Renal cortical epithelial cell (primary cell): Measurements from ENCODE around the gene BANP. TPM values are rescaled to one million over a fixed set of nuclear protein-coding genes. Genes with fewer than 3 reads are reported as not detected.
"Not testable (repeated sequence)": the region's sequence is repeated elsewhere in the genome, so short reads cannot be mapped to it uniquely, and the experiment has no call there.

ENCODE experiments used
- DNase-seq: peaks from one replicate; pipeline ENCODE4 v3.0.0-alpha.2; 2011; ENCODE audit warnings: low read depth
- total RNA-seq: library from RNA; depleted of rRNA; stranded (reverse); fragments of >200 nt; gene quantifications from 2 replicates; pipeline ENCODE4 v1.2.3, GENCODE V29; 2014

The BANP gene
- total RNA-seq, 1 donor from 2014 or later, result 27.9 TPM

GRCh38 chr16:87993901-87994300 lies 42.7 kb downstream of the BANP start:
- DNase-seq, result no peak

- DNase-seq, result no peak
These were observed 44.4 kb downstream of the BANP start for GRCh38 chr16:87995644-87996043.

DNA sequence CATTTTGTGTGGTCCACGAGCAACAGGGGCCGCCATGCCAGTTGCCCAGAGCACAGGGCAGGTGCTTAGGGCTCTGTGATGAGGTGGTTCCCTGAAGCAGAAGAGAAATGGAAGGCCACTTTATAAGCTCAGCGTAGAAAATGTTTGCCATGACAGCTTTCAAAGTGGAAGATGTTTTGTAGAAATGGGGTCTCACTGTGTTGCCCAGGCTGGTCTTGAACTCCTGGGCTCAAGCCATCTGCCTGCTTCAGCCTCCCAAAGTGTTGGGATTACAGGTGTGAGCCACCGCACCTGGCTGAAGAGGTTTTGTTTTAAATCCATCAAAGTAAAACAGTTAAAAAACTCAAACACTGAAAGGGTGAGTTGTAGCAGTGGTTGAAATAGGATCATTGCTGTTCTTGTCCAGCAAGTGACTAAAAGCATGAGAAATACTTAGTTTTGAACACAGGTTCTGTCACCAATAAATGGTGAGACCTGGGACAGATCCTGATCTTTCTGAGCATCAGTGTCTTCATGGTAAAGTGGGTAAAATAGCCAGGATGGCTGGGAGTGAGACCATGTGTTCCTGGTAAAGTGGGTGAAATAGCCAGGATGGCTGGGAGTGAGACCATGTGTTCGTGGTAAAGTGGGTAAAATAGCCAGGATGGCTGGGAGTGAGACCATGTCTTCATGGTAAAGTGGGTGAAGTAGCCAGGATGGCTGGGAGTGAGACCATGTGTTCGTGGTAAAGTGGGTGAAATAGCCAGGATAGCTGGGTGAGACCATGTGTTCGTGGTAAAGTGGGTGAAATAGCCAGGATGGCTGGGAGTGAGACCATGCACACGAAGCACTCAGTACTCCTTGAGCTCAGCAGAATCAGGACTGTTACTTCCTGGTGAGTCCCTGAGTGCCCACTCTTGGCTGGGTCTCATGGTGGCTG lies 46.0 kb downstream of the BANP start:
- no peak for DNase-seq

DNA sequence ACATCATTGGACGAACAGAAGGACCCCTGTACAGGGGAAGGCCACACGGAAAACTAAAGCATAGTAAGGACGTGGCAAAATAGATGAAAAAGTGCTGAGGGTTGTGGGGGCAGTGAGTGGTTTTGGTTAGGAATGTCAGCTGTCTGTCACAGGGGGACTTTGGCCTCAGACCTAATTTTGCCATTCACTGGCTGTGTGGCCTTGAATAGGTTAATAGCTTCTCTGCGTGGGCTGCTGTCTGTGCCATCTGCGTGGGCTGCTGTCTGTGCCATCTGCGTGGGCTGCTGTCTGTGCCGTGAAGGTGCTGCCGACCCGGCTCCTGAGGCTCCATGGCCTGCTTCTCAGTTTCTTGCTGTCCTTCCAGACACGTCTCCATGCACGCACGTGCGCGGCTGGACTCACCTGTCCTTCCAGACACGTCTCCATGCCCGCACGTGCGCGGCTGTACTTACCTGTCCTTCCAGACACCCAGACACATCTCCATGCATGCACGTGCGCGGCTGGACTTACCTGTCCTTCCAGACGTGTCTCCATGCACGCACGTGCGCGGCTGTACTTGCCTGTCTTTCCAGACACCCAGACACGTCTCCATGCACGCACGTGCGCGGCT lies 47.1 kb downstream of the BANP start:
- not testable (repeated sequence) for DNase-seq

DNA sequence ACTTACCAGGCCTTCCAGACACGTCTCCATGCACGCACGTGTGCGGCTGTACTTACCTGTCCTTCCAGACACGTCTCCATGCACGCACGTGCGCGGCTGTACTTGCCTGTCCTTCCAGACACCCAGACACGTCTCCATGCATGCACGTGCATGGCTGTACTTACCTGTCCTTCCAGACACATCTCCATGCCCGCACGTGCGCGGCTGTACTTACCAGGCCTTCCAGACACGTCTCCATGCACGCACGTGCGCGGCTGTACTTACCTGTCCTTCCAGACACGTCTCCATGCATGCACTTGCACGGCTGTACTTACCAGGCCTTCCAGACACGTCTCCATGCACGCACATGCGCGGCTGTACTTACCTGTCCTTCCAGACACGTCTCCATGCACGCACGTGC lies 47.8 kb downstream of the BANP start:
- DNase-seq, result not testable (repeated sequence)

GRCh38 chr16:88002211-88002610 lies 51.0 kb downstream of the BANP start:
- no peak for DNase-seq

DNA sequence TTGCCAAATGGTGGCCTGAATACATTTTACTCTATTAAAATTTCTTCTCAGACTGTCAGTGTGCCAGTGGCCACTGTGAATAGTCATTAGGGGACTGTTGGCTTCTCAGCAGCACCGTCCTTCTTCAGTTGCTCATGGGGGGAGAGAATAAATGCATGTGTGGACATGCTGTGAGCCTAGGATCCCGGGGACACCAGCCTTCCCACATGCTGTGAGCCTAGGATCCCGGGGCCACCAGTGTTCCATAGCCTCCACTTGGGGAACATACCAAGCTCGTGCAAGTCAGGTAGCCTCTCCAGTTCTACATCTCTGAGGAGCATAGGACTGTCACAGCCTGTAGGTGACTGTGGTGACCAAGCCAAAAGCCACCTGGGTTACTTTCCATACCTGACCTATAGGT lies 51.5 kb downstream of the BANP start:
- DNase-seq, result no peak

DNA sequence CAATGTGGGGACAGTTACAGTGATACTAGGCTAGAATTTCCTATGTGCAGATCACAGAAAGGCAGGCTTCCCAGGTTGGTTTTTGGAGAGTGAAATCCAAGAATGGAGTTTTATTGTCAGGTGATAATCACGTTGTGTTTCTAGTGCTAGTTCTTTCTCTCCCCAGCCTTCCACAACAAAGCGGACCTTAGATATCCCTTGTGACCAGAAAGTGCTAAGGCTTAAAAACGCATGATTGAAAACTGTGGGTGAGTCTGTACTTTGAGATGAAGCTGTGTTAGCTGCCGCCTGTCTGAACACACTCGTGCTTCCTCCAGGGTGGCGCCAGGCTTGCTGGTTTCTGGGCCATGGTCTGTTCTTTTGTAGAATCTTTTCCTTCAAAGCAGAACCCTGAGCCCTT lies 52.1 kb downstream of the BANP start:
- no peak for DNase-seq

- DNase-seq, result no peak
These were observed 52.5 kb downstream of the BANP start for GRCh38 chr16:88003736-88004135.

GRCh38 chr16:88004391-88004790 lies 53.2 kb downstream of the BANP start:
- no peak for DNase-seq

DNA sequence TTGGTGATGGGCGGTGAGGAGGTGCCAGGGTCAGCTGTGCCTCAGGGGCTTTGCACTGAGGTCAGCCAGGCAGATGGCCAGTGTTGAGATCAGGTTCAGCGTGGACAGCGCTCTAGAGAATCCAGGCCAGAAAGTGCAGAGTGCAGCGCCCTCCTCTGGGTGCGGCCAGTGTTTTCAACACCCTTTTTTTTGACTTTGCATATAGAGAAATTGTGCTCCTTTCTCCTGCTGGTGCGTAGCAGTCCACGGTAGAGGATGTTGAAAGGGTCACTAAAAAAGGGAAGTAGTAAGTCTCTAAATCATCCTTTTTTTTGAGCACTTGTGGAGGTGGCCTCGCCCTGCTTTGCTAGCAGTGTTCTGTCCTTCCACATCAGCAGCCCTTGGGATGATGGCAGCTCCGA lies 53.9 kb downstream of the BANP start:
- no peak for DNase-seq

- no peak for DNase-seq
These were observed 54.7 kb downstream of the BANP start for GRCh38 chr16:88005968-88006367.

DNA sequence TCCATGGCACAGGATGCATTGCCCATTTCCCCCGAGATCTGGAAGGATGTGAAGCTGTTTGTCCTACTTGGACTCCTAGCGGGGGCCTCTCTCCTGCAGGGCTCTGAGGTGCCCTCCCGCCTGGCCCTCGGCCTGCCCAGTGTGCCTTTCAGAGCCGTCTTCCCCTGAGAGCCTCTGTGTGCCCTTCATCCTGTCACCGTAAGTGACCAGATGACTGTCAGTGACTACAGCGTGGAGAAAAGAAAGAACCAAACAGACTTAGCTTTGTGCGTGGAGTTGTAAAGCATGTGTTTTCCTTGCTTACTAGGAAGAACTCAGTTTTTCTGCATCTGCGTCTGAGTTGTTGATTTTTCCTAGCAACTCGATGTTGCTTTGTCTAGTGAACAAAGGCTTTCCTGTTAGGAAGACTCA lies 56.1 kb downstream of the BANP start:
- no peak for DNase-seq

- no peak for DNase-seq
These were observed 57.6 kb downstream of the BANP start for GRCh38 chr16:88008840-88009239.

DNA sequence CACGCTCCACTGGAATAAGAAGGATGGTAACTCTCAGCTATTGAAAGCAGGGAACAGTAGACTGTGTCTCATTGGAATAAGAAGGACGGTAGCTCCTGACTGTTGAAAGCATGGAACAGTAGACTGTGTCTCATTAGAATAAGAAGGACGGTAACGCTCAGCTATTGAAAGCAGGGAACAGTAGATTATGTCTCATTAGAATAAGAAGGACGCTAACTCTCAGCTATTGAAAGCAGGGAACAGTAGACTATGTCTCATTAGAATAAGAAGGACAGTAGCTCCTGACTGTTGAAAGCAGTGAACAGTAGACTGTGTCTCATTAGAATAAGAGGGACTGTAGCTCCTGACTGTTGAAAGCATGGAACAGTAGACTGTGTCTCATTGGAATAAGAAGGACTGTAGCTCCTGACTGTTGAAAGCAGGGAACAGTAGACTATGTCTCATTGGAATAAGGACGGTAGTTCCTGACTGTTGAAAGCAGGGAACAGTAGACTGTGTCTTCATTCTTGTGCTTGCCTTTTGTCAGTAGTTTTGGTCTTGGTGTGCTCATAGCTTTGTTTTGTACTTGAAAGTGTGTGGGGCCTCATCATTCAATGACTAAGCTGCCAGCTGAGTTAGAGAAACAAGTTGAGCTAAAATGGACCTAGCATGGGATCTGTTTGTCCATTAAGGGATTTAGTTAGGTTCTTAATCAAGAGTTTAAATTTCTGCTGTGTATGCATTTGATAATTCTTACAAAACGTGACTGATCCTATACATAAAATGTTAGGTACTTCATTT lies 58.5 kb downstream of the BANP start:
- DNase-seq, result no peak

DNA sequence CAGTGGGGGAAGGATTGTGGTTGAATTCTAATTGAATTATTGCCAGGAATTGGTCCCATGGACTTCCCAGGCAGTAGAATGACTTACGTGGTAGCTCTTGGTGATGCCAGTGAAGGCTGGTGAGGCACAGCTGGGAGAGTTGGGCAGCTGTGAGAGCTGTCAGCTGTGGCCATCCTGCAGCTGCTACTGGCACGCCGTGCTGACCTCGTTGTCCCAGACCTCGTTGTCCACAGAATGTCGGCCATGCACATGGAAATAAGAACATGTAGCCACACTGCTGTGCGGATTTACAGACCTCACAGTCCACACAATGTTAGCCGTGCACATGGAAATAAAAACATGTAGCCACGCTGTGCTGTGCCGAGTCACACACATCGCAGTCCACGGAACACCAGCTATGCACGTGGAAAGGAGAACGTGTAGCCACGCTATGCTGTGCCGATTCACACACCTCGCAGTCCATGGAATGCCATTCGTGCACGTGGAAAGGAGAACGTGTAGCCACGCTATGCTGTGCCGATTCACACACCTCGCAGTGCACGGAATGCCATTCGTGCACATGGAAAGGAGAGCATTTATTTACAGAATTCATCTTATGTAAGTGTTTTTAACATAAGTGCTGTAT lies 59.2 kb downstream of the BANP start:
- DNase-seq, result no peak

- no peak for DNase-seq
These were observed 59.8 kb downstream of the BANP start for GRCh38 chr16:88010968-88011483.

DNA sequence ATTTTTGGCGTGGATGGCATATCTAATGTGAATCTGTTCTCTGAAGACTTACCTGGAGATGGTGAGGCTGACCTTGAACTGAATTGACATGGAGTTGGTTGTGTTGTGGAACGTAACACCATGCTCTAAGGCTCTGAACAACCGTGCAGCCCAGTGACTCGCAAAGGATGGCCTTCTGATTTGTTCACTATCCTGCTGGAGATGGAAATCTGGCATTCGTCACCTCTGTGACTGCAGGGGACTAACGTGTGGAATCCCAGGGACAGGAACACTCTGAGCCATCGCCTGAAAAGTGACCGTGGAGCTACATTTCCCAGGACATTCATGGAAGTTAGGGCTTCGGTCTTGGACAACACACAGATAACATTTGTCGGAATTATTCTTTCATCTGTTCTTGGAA lies 61.1 kb downstream of the BANP start:
- no peak for DNase-seq

DNA sequence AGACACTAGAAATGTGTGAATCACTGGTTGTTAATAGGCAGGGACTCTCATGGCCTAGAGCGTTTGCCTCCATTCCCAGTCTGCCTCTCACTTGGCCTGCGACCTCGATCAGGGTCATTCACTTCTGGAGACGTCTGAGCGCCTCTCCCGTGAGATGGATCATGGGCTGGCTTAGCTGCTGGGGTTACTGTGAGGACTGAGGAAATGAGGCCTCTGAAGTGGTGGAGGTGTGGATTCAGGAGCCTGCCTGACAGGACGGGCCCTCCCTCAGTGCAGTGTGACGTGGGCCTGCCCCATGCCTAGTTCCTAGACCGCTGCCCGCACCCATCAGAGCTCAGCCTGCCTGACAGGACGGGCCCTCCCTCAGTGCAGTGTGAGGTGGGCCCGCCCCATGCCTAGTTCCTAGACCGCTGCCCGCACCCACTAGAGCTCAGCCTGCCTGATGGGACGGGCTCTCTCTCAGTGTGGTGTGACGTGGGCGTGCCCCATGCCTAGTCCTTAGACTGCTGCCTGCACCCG lies 61.9 kb downstream of the BANP start:
- peak; percentile 44 for DNase-seq

DNA sequence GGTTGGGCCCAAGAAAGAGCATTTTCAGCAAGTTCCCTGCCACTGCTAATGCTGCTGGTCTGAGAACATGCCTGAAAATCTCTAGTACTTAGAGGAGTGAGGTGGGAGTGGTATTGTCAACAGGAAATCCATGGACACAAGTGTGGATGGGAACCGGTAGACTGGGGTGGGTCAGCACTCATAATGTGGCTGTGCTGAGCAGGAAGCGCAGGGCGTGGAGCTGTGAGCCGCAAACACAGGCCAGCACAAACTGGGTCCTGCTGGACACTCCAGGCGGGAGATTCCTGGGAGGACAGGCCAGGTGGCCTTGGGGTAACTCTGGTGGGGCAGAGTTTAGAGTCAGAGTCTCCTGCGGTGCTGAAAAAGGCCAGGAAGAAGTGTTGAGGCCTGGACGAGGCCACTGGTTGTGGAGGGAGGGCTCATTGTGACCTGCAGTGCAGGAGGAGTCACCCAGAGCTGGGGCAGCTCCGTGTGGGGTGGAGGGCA lies 62.6 kb downstream of the BANP start:
- DNase-seq, result no peak

GRCh38 chr16:88014252-88014781 lies 63.1 kb downstream of the BANP start:
- DNase-seq, result no peak
